ENCODE results near the gene EN2. TPM values are rescaled to one million over a fixed set of nuclear protein-coding genes. Genes with fewer than 3 reads are reported as not detected.

Gene EN2
- total RNA-seq, 1 donor from 2014 or later: under 0.01 TPM

DNA sequence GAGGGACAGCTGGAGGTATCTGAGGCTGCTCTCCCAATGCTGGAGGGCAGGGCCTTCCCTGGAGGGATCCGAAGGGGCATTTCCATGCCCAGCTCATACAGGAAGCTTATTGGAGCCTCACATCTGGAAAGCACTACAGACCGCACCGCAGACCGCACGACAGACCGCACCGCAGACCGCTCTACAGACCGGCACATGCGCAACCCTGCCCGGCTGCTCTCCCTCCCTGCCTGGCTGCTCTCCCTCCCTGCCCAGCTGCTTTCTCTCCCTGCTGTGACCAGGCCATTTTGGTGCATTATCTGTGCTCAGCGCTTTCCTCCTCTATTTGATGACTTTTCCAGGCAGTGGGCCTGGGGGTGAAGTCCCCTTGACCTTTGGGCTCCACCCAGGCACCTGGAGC is 39.6 kb upstream of the EN2 start:
- no peak overlapping the region for H3K9ac ChIP-seq (ENCODE audit: low read depth in 1 of 3, low read length in 3 of 3)
- peaks cover 32 to 55% (median 48%) of the 10 kb centered on the region in 3 donors for H3K27me3 ChIP-seq (ENCODE audit: control insufficient read depth in 3 of 3, insufficient read depth in 3 of 3, low read length in 3 of 3)
- H3K27ac ChIP-seq (ENCODE audit: low read depth, low read length): no peak overlapping the region
- no peaks in the 10 kb centered on the region for H3K36me3 ChIP-seq (ENCODE audit: control insufficient read depth in 3 of 3, insufficient read depth in 3 of 3, low read length in 3 of 3)
- H3K4me1 ChIP-seq (ENCODE audit: control insufficient read depth in 3 of 3, insufficient read depth in 3 of 3, low read length in 3 of 3): no peaks in the 10 kb centered on the region
- no peak overlapping the region for H3K4me3 ChIP-seq (ENCODE audit: low read length in 3 of 3)
- H3K9me3 ChIP-seq (ENCODE audit: control insufficient read depth in 3 of 3, low read length in 3 of 3): no peaks in the 10 kb centered on the region

DNA sequence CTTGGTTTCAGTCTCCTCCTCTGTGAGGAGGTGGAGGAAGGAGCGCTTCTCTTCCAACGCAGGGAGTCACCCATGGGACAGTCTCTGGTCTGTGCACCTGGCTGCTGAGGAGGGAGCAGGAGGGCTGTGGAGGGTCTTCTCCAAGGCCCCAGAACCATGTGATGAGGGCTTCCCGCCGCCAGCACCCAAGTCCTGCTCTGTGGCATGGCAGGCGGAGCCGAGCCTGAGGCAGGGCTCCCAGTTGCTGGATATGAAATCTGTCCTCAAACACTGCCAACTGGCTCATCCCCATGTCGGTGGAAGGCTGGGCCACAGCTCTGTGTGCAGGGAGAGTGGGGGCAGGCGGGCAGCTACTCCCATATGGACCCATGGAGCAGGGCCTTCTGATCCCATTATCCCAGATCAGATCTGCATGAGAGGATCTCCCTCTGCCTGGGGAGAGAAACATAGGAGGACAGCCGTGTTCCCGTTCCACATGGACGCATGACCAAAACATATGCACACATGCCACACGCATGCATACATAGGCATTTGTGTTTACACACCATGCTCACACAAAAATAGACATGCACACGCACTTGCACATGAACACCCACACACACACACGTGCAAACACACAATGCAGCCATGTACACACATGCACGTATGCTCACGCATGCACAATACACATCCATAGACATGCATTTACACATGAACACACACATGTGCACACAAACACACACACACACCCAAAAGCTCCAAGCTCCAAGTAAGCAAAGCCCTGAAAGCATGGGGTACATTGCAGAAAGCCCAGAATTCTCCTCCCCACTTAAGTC is 38.8 kb upstream of the EN2 start:
- H3K27ac ChIP-seq (ENCODE audit: low read depth, low read length): no peak overlapping the region
- H3K36me3 ChIP-seq (ENCODE audit: control insufficient read depth in 3 of 3, insufficient read depth in 3 of 3, low read length in 3 of 3): no peaks in the 10 kb centered on the region
- no peak overlapping the region for H3K4me3 ChIP-seq (ENCODE audit: low read length in 3 of 3)
- peaks cover 32 to 59% (median 55%) of the 10 kb centered on the region in 3 donors for H3K27me3 ChIP-seq (ENCODE audit: control insufficient read depth in 3 of 3, insufficient read depth in 3 of 3, low read length in 3 of 3)
- H3K4me1 ChIP-seq (ENCODE audit: control insufficient read depth in 3 of 3, insufficient read depth in 3 of 3, low read length in 3 of 3): no peaks in the 10 kb centered on the region
- H3K9ac ChIP-seq (ENCODE audit: low read depth in 1 of 3, low read length in 3 of 3): no peak overlapping the region
- no peaks in the 10 kb centered on the region for H3K9me3 ChIP-seq (ENCODE audit: control insufficient read depth in 3 of 3, low read length in 3 of 3)

DNA sequence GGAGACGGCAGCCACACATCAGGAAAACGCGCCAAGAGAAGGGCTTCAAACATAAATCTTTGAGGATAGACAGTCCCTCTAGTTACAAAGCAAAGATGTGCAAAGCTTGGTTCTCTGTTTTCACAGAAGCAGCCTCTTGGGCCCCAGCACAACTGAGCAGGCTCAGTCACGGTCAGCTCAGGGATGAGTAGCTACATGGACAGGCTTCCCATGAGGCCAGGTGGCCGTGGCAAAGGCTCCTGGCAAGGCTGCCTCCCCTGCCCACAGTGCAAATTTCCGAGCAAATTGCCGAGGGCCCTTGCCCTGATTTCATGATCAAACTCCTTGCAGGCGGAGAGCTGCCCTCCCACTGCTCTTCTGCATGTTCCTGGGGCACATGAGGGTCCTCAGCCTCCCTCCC is 37.8 kb upstream of the EN2 start:
- Histone ChIP-seq H3K4me1 (ENCODE audit: control insufficient read depth in 3 of 3, insufficient read depth in 3 of 3, low read length in 3 of 3) (no peaks in the 10 kb centered on the region), H3K9me3 (ENCODE audit: control insufficient read depth in 3 of 3, low read length in 3 of 3) (no peaks in the 10 kb centered on the region), H3K27ac (ENCODE audit: low read depth, low read length) (no peak overlapping the region), H3K27me3 (ENCODE audit: control insufficient read depth in 3 of 3, insufficient read depth in 3 of 3, low read length in 3 of 3) (peaks cover 36 to 67% (median 65%) of the 10 kb centered on the region in 3 donors), H3K36me3 (ENCODE audit: control insufficient read depth in 3 of 3, insufficient read depth in 3 of 3, low read length in 3 of 3) (no peaks in the 10 kb centered on the region), H3K9ac (ENCODE audit: low read depth in 1 of 3, low read length in 3 of 3) (no peak overlapping the region), H3K4me3 (ENCODE audit: low read length in 3 of 3) (no peak overlapping the region)

DNA sequence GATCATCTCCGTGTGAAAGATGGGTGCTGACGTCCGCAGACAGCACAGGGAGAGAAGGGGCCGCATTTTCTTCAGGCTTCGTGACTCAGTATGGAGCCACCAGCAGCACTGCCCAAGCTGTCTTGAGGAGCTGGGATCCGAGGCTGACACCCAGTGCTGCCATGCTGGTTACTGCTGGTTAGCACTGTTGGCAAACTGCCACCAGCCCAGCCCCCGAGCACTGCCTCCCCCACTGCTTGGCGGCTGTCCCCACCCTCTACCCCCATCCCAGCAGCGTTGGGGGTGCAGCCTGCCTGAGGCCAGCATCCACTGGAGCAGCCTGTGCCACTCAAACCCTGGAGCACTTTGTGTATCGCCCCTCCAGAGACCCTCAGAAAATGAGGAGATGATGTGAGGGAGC is 35.8 kb upstream of the EN2 start:
- Histone ChIP-seq H3K36me3 (ENCODE audit: control insufficient read depth in 3 of 3, insufficient read depth in 3 of 3, low read length in 3 of 3) (no peaks in the 10 kb centered on the region), H3K27me3 (ENCODE audit: control insufficient read depth in 3 of 3, insufficient read depth in 3 of 3, low read length in 3 of 3) (peaks cover 48 to 85% (median 69%) of the 10 kb centered on the region in 3 donors), H3K27ac (ENCODE audit: low read depth, low read length) (no peak overlapping the region), H3K9me3 (ENCODE audit: control insufficient read depth in 3 of 3, low read length in 3 of 3) (no peaks in the 10 kb centered on the region), H3K9ac (ENCODE audit: low read depth in 1 of 3, low read length in 3 of 3) (no peak overlapping the region), H3K4me3 (ENCODE audit: low read length in 3 of 3) (no peak overlapping the region), H3K4me1 (ENCODE audit: control insufficient read depth in 3 of 3, insufficient read depth in 3 of 3, low read length in 3 of 3) (no peaks in the 10 kb centered on the region)

DNA sequence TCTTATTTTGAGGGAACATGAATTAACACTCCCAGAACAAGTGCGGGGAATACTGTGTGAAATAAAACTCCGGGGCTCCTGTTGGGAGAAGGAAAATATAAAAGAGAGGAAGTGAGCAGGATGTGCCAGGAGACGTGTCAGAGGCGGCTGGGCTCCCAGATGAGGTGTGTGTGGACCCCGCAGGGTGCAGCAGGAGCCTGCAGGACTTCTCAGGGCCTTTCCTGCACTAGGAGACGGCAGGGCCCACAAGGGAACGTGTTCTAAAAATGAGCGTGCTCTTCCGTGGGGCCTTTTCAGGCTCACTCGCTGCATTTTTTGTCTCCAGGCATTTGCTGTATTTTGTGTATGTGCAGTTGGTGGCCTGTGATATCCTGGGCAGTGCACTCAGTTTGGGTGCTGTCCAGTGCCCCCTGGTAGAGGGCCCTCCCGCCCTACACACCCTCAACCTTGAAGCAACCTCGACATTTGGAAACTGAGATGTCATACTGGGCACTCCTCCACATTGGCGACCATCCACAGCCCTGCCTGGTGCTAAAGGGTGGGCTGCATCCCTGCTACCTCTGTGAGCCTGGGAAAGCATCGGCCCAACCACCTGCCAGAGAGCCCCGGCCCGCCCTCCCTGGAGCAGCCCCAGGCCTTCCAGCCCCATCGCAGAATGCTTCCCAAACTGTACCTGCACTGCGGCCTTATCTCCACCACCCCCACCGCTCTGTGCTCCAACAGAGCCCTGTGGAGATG is 35.2 kb upstream of the EN2 start:
- no peak overlapping the region for H3K9ac ChIP-seq (ENCODE audit: low read depth in 1 of 3, low read length in 3 of 3)
- H3K27me3 ChIP-seq (ENCODE audit: control insufficient read depth in 3 of 3, insufficient read depth in 3 of 3, low read length in 3 of 3): peaks cover 52 to 82% (median 66%) of the 10 kb centered on the region in 3 donors

DNA sequence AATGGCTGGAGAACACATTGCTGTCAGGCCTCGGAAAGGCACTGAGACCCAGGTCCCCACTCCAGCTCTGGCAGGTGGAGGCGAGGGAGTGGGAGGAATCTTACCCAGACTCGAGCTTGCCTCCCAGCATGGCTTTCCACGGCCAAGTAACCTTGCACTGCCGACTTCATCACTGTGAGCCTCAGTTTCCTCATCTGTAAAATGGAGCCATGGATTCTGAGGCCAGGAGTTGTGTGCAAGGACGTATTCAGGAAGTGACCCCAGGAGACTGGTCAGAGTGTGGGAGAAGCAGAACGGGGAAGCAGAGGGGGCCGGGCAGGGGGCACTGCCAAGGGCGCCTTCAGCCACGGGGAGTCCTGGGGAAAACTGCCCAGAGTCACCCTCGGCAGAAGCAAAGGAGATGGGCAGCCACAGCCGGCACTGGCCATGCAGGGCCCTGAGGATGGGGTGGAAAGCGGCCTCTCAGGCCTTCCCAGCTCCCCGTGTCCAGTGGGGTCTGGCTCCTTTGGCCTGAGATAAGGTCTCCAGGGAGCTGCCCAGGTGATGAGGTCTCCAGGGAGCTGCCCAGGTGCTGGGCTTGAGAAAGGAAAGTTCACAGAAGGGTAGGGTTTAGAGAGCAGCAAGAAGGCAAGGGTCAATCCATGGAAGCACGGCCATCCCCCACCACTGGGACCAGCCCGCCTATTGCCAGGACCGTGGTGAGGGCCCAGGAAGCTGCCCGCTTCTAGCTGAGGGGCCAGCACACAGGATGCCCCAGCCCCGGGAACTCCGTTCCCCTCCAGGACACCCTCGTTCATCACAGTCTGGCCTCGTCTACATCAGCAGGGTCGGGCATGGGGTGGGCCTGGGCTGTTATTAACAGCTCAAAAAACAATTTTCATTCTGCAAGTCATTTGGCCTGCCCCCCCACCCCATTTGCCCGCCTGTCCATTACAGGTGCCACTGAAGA is 34.3 kb upstream of the EN2 start:
- Histone ChIP-seq H3K27me3 (ENCODE audit: control insufficient read depth in 3 of 3, insufficient read depth in 3 of 3, low read length in 3 of 3) (peaks cover 51 to 83% (median 67%) of the 10 kb centered on the region in 3 donors), H3K27ac (ENCODE audit: low read depth, low read length) (no peak overlapping the region), H3K9ac (ENCODE audit: low read depth in 1 of 3, low read length in 3 of 3) (no peak overlapping the region), H3K9me3 (ENCODE audit: control insufficient read depth in 3 of 3, low read length in 3 of 3) (no peaks in the 10 kb centered on the region), H3K4me3 (ENCODE audit: low read length in 3 of 3) (no peak overlapping the region), H3K36me3 (ENCODE audit: control insufficient read depth in 3 of 3, insufficient read depth in 3 of 3, low read length in 3 of 3) (no peaks in the 10 kb centered on the region), H3K4me1 (ENCODE audit: control insufficient read depth in 3 of 3, insufficient read depth in 3 of 3, low read length in 3 of 3) (no peaks in the 10 kb centered on the region)

More for the DNA sequence above, 35.2 kb upstream of the EN2 start:
- H3K27ac ChIP-seq (ENCODE audit: low read depth, low read length): no peak overlapping the region
- H3K4me1 ChIP-seq (ENCODE audit: control insufficient read depth in 3 of 3, insufficient read depth in 3 of 3, low read length in 3 of 3): no peaks in the 10 kb centered on the region
- no peak overlapping the region for H3K4me3 ChIP-seq (ENCODE audit: low read length in 3 of 3)
- no peaks in the 10 kb centered on the region for H3K36me3 ChIP-seq (ENCODE audit: control insufficient read depth in 3 of 3, insufficient read depth in 3 of 3, low read length in 3 of 3)
- H3K9me3 ChIP-seq (ENCODE audit: control insufficient read depth in 3 of 3, low read length in 3 of 3): no peaks in the 10 kb centered on the region

DNA sequence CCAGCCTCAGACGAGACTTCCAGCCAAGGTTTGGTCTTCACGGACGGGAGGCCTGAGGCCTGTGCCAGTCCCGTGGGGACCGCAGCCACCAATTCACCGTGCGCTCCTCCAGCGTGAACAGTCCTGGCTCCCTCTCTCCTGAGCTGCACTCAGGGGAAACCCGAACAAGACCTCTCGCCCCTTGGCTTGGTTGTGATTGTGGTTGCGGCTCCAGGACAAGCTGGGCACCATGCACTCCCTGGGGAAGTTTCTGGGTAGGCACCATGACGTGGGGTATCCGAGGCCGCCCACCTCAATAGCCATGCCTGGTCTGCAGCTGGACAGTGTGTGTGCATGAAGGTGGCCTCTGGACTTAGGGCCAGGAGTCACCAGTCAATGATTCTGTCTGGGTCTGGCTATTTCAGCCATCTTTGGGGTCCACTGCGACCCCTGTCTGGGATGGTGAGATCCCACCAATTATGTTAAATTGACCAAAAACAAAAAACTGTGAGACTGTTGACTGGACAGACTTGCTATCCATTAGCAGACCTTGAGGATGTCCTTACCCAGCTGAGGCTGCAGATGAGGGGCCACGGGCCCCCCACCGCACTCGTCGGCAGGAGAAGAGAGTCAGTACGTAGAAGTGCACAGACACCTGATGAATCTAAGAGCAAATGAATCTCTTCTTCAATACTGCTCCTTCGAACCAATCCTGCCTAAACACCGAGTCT is 33.5 kb upstream of the EN2 start:
- no peak overlapping the region for H3K9ac ChIP-seq (ENCODE audit: low read depth in 1 of 3, low read length in 3 of 3)

DNA sequence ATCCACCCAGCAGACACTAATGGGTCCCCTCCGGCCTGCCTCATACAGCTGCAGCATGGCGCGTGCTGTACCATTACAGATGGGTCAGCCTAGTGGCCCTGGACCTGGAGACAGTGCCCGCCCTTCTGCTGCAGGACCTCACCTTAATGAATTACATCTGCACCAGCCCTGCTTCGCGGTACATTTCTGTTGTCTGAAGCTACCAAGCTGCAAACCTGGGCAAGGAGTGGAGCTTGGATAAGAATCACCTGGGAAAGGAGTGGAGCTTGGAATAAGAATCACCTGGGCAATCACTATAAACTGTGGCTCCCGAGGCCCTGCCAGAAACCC is 33.0 kb upstream of the EN2 start:
- Histone ChIP-seq H3K27ac (ENCODE audit: low read depth, low read length) (no peak overlapping the region), H3K9me3 (ENCODE audit: control insufficient read depth in 3 of 3, low read length in 3 of 3) (no peaks in the 10 kb centered on the region), H3K27me3 (ENCODE audit: control insufficient read depth in 3 of 3, insufficient read depth in 3 of 3, low read length in 3 of 3) (peaks cover 54 to 83% (median 67%) of the 10 kb centered on the region in 3 donors), H3K4me3 (ENCODE audit: low read length in 3 of 3) (no peak overlapping the region), H3K36me3 (ENCODE audit: control insufficient read depth in 3 of 3, insufficient read depth in 3 of 3, low read length in 3 of 3) (no peaks in the 10 kb centered on the region), H3K4me1 (ENCODE audit: control insufficient read depth in 3 of 3, insufficient read depth in 3 of 3, low read length in 3 of 3) (no peaks in the 10 kb centered on the region), H3K9ac (ENCODE audit: low read depth in 1 of 3, low read length in 3 of 3) (no peak overlapping the region)

More for the DNA sequence above, 33.5 kb upstream of the EN2 start:
- Histone ChIP-seq H3K27me3 (ENCODE audit: control insufficient read depth in 3 of 3, insufficient read depth in 3 of 3, low read length in 3 of 3) (peaks cover 52 to 82% (median 65%) of the 10 kb centered on the region in 3 donors), H3K27ac (ENCODE audit: low read depth, low read length) (no peak overlapping the region), H3K9me3 (ENCODE audit: control insufficient read depth in 3 of 3, low read length in 3 of 3) (no peaks in the 10 kb centered on the region), H3K4me1 (ENCODE audit: control insufficient read depth in 3 of 3, insufficient read depth in 3 of 3, low read length in 3 of 3) (no peaks in the 10 kb centered on the region), H3K4me3 (ENCODE audit: low read length in 3 of 3) (no peak overlapping the region), H3K36me3 (ENCODE audit: control insufficient read depth in 3 of 3, insufficient read depth in 3 of 3, low read length in 3 of 3) (no peaks in the 10 kb centered on the region)

DNA sequence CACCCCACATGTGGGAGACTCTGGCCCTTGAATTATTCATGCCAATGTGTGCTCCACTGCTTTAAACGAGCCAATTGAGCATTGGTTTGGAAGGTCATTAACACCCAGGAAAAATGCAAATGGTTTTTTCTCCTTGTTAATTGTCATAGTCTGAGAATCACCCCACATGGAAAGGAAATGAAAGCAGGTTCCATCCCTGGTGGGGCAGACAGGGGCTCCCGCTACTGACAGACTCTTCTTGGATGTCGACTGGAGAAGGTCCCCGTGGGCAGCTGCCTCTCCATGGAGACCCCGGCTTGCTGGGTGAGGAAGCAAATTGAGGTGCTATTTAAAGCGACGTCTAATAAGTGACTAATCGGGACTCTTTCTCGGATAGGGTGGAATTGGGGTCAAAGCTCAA is 32.0 kb upstream of the EN2 start:
- peaks cover 52 to 81% (median 67%) of the 10 kb centered on the region in 3 donors for H3K27me3 ChIP-seq (ENCODE audit: control insufficient read depth in 3 of 3, insufficient read depth in 3 of 3, low read length in 3 of 3)
- no peak overlapping the region for H3K4me3 ChIP-seq (ENCODE audit: low read length in 3 of 3)
- no peaks in the 10 kb centered on the region for H3K4me1 ChIP-seq (ENCODE audit: control insufficient read depth in 3 of 3, insufficient read depth in 3 of 3, low read length in 3 of 3)
- no peaks in the 10 kb centered on the region for H3K9me3 ChIP-seq (ENCODE audit: control insufficient read depth in 3 of 3, low read length in 3 of 3)
- no peak overlapping the region for H3K27ac ChIP-seq (ENCODE audit: low read depth, low read length)
- no peak overlapping the region for H3K9ac ChIP-seq (ENCODE audit: low read depth in 1 of 3, low read length in 3 of 3)
- H3K36me3 ChIP-seq (ENCODE audit: control insufficient read depth in 3 of 3, insufficient read depth in 3 of 3, low read length in 3 of 3): no peaks in the 10 kb centered on the region
